HCT116 (cell line): ENCODE data around the gene ARHGAP18. TPM values are rescaled to one million over a fixed set of nuclear protein-coding genes. Genes with fewer than 3 reads are reported as not detected.

ENCODE experiments used
- ATAC-seq: fragments of 200-7000 bp; cut with Tn5 transposase; 2 replicates; pipeline ENCODE4 v1.9.1; 2020; ENCODE audit warnings: mild to moderate bottlenecking, moderate library complexity
- BruUV-seq: library from RNA; stranded (reverse); fragments of 400-500 nt; replicated peaks from 2 replicates; lab custom pipeline; 2021; lab: Mats Ljungman, UMichigan
- CTCF ChIA-PET: fragments of 300-600 bp; sonication (Branson Sonifier 250); formaldehyde crosslinking; loops from one replicate; lab custom pipeline; 2021; ENCODE audit warnings: antibody characterized with exemption; lab: Charles Lee
- POLR2A ChIA-PET: fragments of 300-600, 350-600 bp; sonication (Branson Sonifier 250); formaldehyde crosslinking; loops from one replicate; lab custom pipeline; 2021; ENCODE audit warnings: antibody characterized with exemption; lab: Charles Lee
- RAD21 ChIA-PET, 2 experiments: fragments of 300-600 bp; sonication (Branson Sonifier 250); formaldehyde crosslinking; loops; one replicate each; lab custom pipeline; 2023; ENCODE audit warnings: low total read pairs in 2 of 2; ENCODE audit not compliant: uncharacterized antibody in 2 of 2, unreplicated experiment in 2 of 2, low non-redundant PET in 1 of 2; lab: Charles Lee
- DNase-seq: peaks from one replicate; pipeline ENCODE4 v3.0.0-alpha.2; 2010; ENCODE audit warnings: low read depth, low spot score
- H2AFZ ChIP-seq: fragments of 200-600 bp; shearing (Covaris generic), sonication (generic); 2 replicates; pipeline ENCODE4 v1.6.1; 2017; ENCODE audit warnings: low read depth, mixed run types, mixed read lengths, antibody characterized with exemption, low read length; ENCODE audit not compliant: poor library complexity, severe bottlenecking
- H3K27ac ChIP-seq: 2 replicates; pipeline ENCODE4 v1.5.1; 2012; ENCODE audit warnings: low read depth, low read length
- H3K27me3 ChIP-seq: fragments of 200-600 bp; sonication (generic); 2 replicates; pipeline ENCODE4 v1.6.1; 2016; ENCODE audit warnings: mixed run types, low read length, mixed read lengths; ENCODE audit not compliant: insufficient read depth
- H3K36me3 ChIP-seq, 2 experiments: fragments of 200-500 bp in 1 of 2; fragments of 200-600 bp in 1 of 2; sonication (Bioruptor generic) in 1 of 2; sonication (generic) in 1 of 2; 2 replicates each; pipeline versions ENCODE4 v1.5.1 to v1.6.1; 2014 to 2016; ENCODE audit warnings: low read length in 2 of 2, inconsistent platforms in 1 of 2, mixed read lengths in 1 of 2, mixed run types in 1 of 2; ENCODE audit not compliant: insufficient read depth in 2 of 2, control insufficient read depth in 1 of 2
- H3K4me1 ChIP-seq, 2 experiments: fragments of 200-600 bp in 1 of 2; sonication (generic) in 1 of 2; 2 replicates each; pipeline versions ENCODE4 v1.5.1 to v1.6.1; 2012 to 2017; ENCODE audit warnings: low read length in 2 of 2, inconsistent platforms in 1 of 2, mild to moderate bottlenecking in 1 of 2, mixed read lengths in 1 of 2, mixed run types in 1 of 2, moderate library complexity in 1 of 2; ENCODE audit not compliant: insufficient read depth in 2 of 2, control insufficient read depth in 1 of 2
- H3K4me2 ChIP-seq: fragments of 200-600 bp; sonication (generic); 2 replicates; pipeline ENCODE4 v1.6.1; 2017; ENCODE audit warnings: mixed run types, low read length, mixed read lengths
- H3K4me3 ChIP-seq, 2 experiments: fragments of 200-600 bp in 1 of 2; sonication (generic) in 1 of 2; replicated peaks in 1 of 2; 2 replicates each; pipeline ENCODE4 v1.5.1; 2011 to 2016; ENCODE audit warnings: low read length in 2 of 2, control low read depth in 1 of 2, low read depth in 1 of 2, mild to moderate bottlenecking in 1 of 2, mixed read lengths in 1 of 2, mixed run types in 1 of 2
- H3K79me2 ChIP-seq: fragments of 200-600 bp; sonication (generic); 2 replicates; pipeline ENCODE4 v1.6.1; 2017; ENCODE audit warnings: mild to moderate bottlenecking, mixed run types, low read length, moderate library complexity, mixed read lengths; ENCODE audit not compliant: insufficient read depth
- H3K9ac ChIP-seq: fragments of 200-600 bp; sonication (generic); 2 replicates; pipeline ENCODE4 v1.6.1; 2016; ENCODE audit warnings: low read length, mixed read lengths
- H3K9me2 ChIP-seq: fragments of 200-600 bp; sonication (generic), shearing (Covaris generic); 2 replicates; pipeline ENCODE4 v1.6.1; 2017; ENCODE audit warnings: mixed run types, mild to moderate bottlenecking, moderate library complexity; ENCODE audit not compliant: insufficient read depth
- H3K9me3 ChIP-seq, 2 experiments: fragments of 200-500 bp in 1 of 2; fragments of 200-600 bp in 1 of 2; sonication (Bioruptor generic) in 1 of 2; sonication (generic) in 1 of 2; 2 replicates each; pipeline ENCODE4 v1.6.1; 2014 to 2017; ENCODE audit warnings: low read length in 2 of 2, mixed read lengths in 2 of 2, inconsistent platforms in 1 of 2, low read depth in 1 of 2, mild to moderate bottlenecking in 1 of 2, mixed run types in 1 of 2, moderate library complexity in 1 of 2; ENCODE audit not compliant: control insufficient read depth in 1 of 2, insufficient read depth in 1 of 2
- H4K20me1 ChIP-seq: fragments of 200-600 bp; sonication (generic), shearing (Covaris generic); 2 replicates; pipeline ENCODE4 v1.6.1; 2017; ENCODE audit warnings: mixed run types, mild to moderate bottlenecking, moderate library complexity; ENCODE audit not compliant: insufficient read depth
- CTCF ChIP-seq, 3 experiments: fragments of 200-600 bp in 1 of 3; sonication (generic) in 1 of 3; IDR thresholded peaks in 2 of 3; conservative IDR thresholded peaks in 1 of 3; 2 replicates each; pipeline ENCODE4 v1.5.1; 2012 to 2017; ENCODE audit warnings: low read depth in 2 of 3, low read length in 2 of 3, antibody characterized with exemption in 1 of 3, borderline replicate concordance in 1 of 3, control low read depth in 1 of 3, mild to moderate bottlenecking in 1 of 3, mixed read lengths in 1 of 3, mixed run types in 1 of 3, moderate library complexity in 1 of 3; ENCODE audit not compliant: insufficient read depth in 1 of 3
- EGR1 ChIP-seq: IDR thresholded peaks from 2 replicates; pipeline ENCODE4 v1.6.1; 2012; ENCODE audit warnings: low read depth
- EZH2phosphoT487 ChIP-seq: fragments of 200-600 bp; IDR thresholded peaks from 2 replicates; pipeline ENCODE4 v1.6.1; 2018; ENCODE audit warnings: antibody characterized with exemption, borderline replicate concordance
- JUND ChIP-seq: IDR thresholded peaks from 2 replicates; pipeline ENCODE4 v1.6.1; 2012
- MAX ChIP-seq: IDR thresholded peaks from 2 replicates; pipeline ENCODE4 v1.6.1; 2012
- RAD21 ChIP-seq: IDR thresholded peaks from 2 replicates; pipeline ENCODE4 v1.6.1; 2012; ENCODE audit warnings: low read depth, mild to moderate bottlenecking
- REST ChIP-seq: IDR thresholded peaks from 2 replicates; pipeline ENCODE4 v1.6.1; 2012; ENCODE audit warnings: low read depth
- SIN3A ChIP-seq: IDR thresholded peaks from 2 replicates; pipeline ENCODE4 v1.6.1; 2012; ENCODE audit warnings: low read depth
- SP1 ChIP-seq: IDR thresholded peaks from 2 replicates; pipeline ENCODE4 v1.6.1; 2012; ENCODE audit warnings: low read depth
- SRF ChIP-seq: IDR thresholded peaks from 2 replicates; pipeline ENCODE4 v1.6.1; 2012; ENCODE audit warnings: low read depth
- ZNF274 ChIP-seq: fragments of 200-500 bp; sonication (Bioruptor generic); IDR thresholded peaks from 2 replicates; pipeline ENCODE4 v1.6.1; 2014; ENCODE audit warnings: mild to moderate bottlenecking, low read depth, low read length, inconsistent platforms
- intact Hi-C: fragments of 100-400 bp; cut with micrococcal nuclease; formaldehyde crosslinking; loops from 2 replicates; pipeline ENCODE4 v1.10.0; 2022
- total RNA-seq: library from RNA; stranded (reverse); gene quantifications from one replicate; pipeline ENCODE4 v1.2.1, GENCODE V29; 2021; ENCODE audit not compliant: unreplicated experiment

ARHGAP18 gene
- total RNA-seq, 1 experiment from 2014 or later = 70.3 TPM

- peaks cover 73% of the 10 kb centered on the region for H3K79me2 ChIP-seq
- ATAC-seq (no peak), DNase-seq (no peak)
- H3K9me2 ChIP-seq = no peaks in the 10 kb centered on the region
- peak overlapping the region; percentile 97 for H3K27ac ChIP-seq
- ChIA-PET POLR2A (interaction anchor here (1.0 to 1.6 kb wide), 3 partner anchors 16 to 79 kb away, joined by 3 to 5 read pairs (median 3); partner anchors contain the start of gene ARHGAP18), RAD21 (no interaction called here), CTCF (no interaction called here)
- no peak overlapping the region for H3K4me3 ChIP-seq
- H3K36me3 ChIP-seq = no peaks in the 10 kb centered on the region
- H3K4me1 ChIP-seq = peaks cover 87 to 91% of the 10 kb centered on the region in 2 experiments
- intact Hi-C loops = loop anchor here (1.0 kb wide), 1 partner anchor 60 kb away; no protein-coding TSS in a partner anchor
- TF ChIP-seq REST = no peak
- TF ChIP-seq SP1 = no peak
- no peak for TF ChIP-seq SRF
- no peak for TF ChIP-seq ZNF274
- TF ChIP-seq EZH2phosphoT487 = no peak
- no peak for TF ChIP-seq CTCF (IDR thresholded peaks at IDR 0.05 in 2 of 3, conservative IDR thresholded peaks at IDR 0.05 in 1 of 3; ENCODE audit: borderline replicate concordance in 1 of 3, insufficient read depth in 1 of 3, low read depth in 2 of 3, low read length in 2 of 3)
- TF ChIP-seq JUND = no peak
- no peak for TF ChIP-seq SIN3A
- no peak for TF ChIP-seq EGR1
- no peak for TF ChIP-seq RAD21
- no peak for TF ChIP-seq MAX
- H3K9me3 ChIP-seq = no peaks in the 10 kb centered on the region
- H4K20me1 ChIP-seq = no peaks in the 10 kb centered on the region
- no peak overlapping the region for H2AFZ ChIP-seq
- H3K4me2 ChIP-seq = peak overlapping the region; percentile 77; the same call in 1 of the 2 replicates
- peak overlapping the region; percentile 66; the same call in 1 of the 2 replicates for H3K9ac ChIP-seq
- BruUV-seq = no TSS peak
- H3K27me3 ChIP-seq = no peaks in the 10 kb centered on the region
Measured at GRCh38 chr6:129670634-129671033, 39.3 kb downstream of the ARHGAP18 start.
